ENCODE data around the gene PGM5. TPM values are rescaled to one million over a fixed set of nuclear protein-coding genes. Genes with fewer than 3 reads are reported as not detected.

The PGM5 gene
- total and polyA plus RNA-seq, 2 of the 8 experiments (the other 6 are each of a cell fraction or from before 2014, with no cell fraction given) = not detected

DNA sequence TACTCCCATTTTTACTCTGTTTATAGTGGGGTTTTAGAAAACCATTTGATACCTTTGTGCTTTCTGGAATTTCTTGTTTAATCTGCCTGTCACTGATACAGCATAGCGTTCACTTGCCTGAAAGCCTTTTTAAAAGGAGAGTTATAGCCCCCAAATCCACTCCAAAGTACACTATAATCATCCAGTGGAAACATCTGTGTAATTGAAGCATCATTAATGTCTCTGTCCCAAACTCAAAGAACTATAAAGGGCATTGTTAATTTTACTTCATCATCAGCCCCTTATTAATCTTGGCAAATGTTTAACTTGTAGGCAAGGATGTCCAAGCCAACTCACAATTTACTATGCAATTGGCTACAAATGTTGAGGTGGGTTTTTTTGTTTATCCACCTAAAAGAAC lies 120.0 kb downstream of the PGM5 start:
- H4K20me1 ChIP-seq (replicated peaks in 1 of 2; ENCODE audit: control insufficient read depth in 1 of 2, insufficient read depth in 2 of 2, low read length in 2 of 2) = peaks cover 0 to 1% of the 10 kb centered on the region in 2 experiments
- no peak overlapping the region for H2AFZ ChIP-seq (ENCODE audit: low read length)
- H3K4me2 ChIP-seq (ENCODE audit: insufficient read depth in 1 of 2, low read depth in 2 of 2, low read length in 2 of 2) = no peak overlapping the region
- no peak overlapping the region for H3K56ac ChIP-seq (replicated peaks; ENCODE audit: insufficient read length, low read depth, low read length)
- H4K91ac ChIP-seq (replicated peaks; ENCODE audit: insufficient read length, low read length) = no peak overlapping the region
- DNase-seq (ENCODE audit: low read depth in 1 of 2, low spot score in 2 of 2) (no peak), FAIRE-seq (no peak)
- no peak overlapping the region for H3K4me3 ChIP-seq (ENCODE audit: extremely low read depth in 1 of 4, insufficient read depth in 2 of 4, low read depth in 3 of 4, low read length in 4 of 4)
- POLR2A ChIA-PET (ENCODE audit: partially characterized antibody) = no interaction called here
- no peak overlapping the region for H3K27ac ChIP-seq (ENCODE audit: low read depth, low read length)
- no peaks in the 10 kb centered on the region for H3K79me1 ChIP-seq (ENCODE audit: low read depth, low read length)
- no peak overlapping the region for H4K5ac ChIP-seq (ENCODE audit: insufficient read length, low read depth, low read length)
- no peak overlapping the region for H2BK120ac ChIP-seq (replicated peaks; ENCODE audit: low read depth, low read length)
- no peaks in the 10 kb centered on the region; a peak in 1 of 7 replicates for H3K27me3 ChIP-seq (replicated peaks in 1 of 4; ENCODE audit: control insufficient read depth in 3 of 4, extremely low read depth in 1 of 4, insufficient read depth in 3 of 4, low read length in 3 of 4)
- H3K4me1 ChIP-seq (replicated peaks in 1 of 4; ENCODE audit: control insufficient read depth in 3 of 4, insufficient read depth in 4 of 4, low read length in 3 of 4) = no peaks in the 10 kb centered on the region
- no peaks in the 10 kb centered on the region for H3K23me2 ChIP-seq (ENCODE audit: low read depth, low read length)
- H2BK5ac ChIP-seq (ENCODE audit: low read depth, low read length) = no peak overlapping the region
- H3K4ac ChIP-seq (replicated peaks; ENCODE audit: insufficient read length, low read depth, low read length) = no peak overlapping the region
- H3K36me3 ChIP-seq (ENCODE audit: control insufficient read depth in 2 of 4, insufficient read depth in 4 of 4, low read length in 3 of 4) = no peaks in the 10 kb centered on the region
- H2BK12ac ChIP-seq (ENCODE audit: low read depth, low read length) = no peak overlapping the region
- H4K8ac ChIP-seq (ENCODE audit: extremely low read depth, insufficient read depth, low read length) = no peak overlapping the region
- CTCF ChIA-PET (ENCODE audit: partially characterized antibody) = interaction anchor here (0.6 kb wide), 1 partner anchor 98 kb away, joined by 3 read pairs; no protein-coding TSS in a partner anchor
- no peak overlapping the region for H3K23ac ChIP-seq (ENCODE audit: insufficient read length)
- H3K18ac ChIP-seq (ENCODE audit: extremely low read depth, low read length) = no peak overlapping the region
- H2BK15ac ChIP-seq (ENCODE audit: low read length) = no peak overlapping the region
- H3K79me2 ChIP-seq (ENCODE audit: control insufficient read depth in 1 of 2, insufficient read depth in 2 of 2, low read length in 2 of 2) = no peaks in the 10 kb centered on the region
- no peaks in the 10 kb centered on the region for H3K9me3 ChIP-seq (ENCODE audit: insufficient read depth in 2 of 2, low read depth in 1 of 2, low read length in 1 of 2)
- H3K9ac ChIP-seq (replicated peaks in 1 of 4; ENCODE audit: extremely low read depth in 1 of 4, low read depth in 3 of 4, low read length in 3 of 4) = no peak overlapping the region
- H3K14ac ChIP-seq (ENCODE audit: insufficient read length) = no peak overlapping the region
- no peak overlapping the region for H2BK20ac ChIP-seq (ENCODE audit: low read length)
- no peak for TF ChIP-seq EZH2 (IDR thresholded peaks at IDR 0.05; ENCODE audit: low read depth, low read length, severe bottlenecking)
- no peak for TF ChIP-seq CREB1 (IDR thresholded peaks at IDR 0.05)
- no peak for TF ChIP-seq HDAC2 (IDR thresholded peaks at IDR 0.05; ENCODE audit: borderline replicate concordance in 1 of 2, low read depth in 2 of 2, low read length in 2 of 2)
- TF ChIP-seq SP2 (IDR thresholded peaks at IDR 0.05; ENCODE audit: low read length) = no peak
- no peak for TF ChIP-seq SIN3A (conservative IDR thresholded peaks at IDR 0.05 in 1 of 2, IDR thresholded peaks at IDR 0.05 in 1 of 2; ENCODE audit: low read depth in 1 of 2, low read length in 2 of 2)
- no peak for TF ChIP-seq CEBPB (IDR thresholded peaks at IDR 0.05; ENCODE audit: low read depth, low read length)
- no peak for TF ChIP-seq JUND (IDR thresholded peaks at IDR 0.05; ENCODE audit: low read length)
- TF ChIP-seq KDM1A (IDR thresholded peaks at IDR 0.05; ENCODE audit: borderline replicate concordance, low read length) = no peak
- no peak for TF ChIP-seq SRF (IDR thresholded peaks at IDR 0.05; ENCODE audit: low read depth, low read length)
- no peak overlapping the region for H2AK5ac ChIP-seq (ENCODE audit: low read depth, low read length)
- WGBS, 2 experiments (ENCODE audit: extremely low coverage in 1 of 2, insufficient coverage in 1 of 2, insufficient read length in 1 of 2, insufficient replicate concordance in 2 of 2, low coverage in 1 of 2, low lambda C conversion rate in 2 of 2, missing lambda C conversion rate in 1 of 2) = 85% methylated on average over 1 of the region's 1 CpG; no CpG with 5 or more reads in 1 of the 2 experiments
